ENCODE results near the gene PVALB. TPM values are rescaled to one million over a fixed set of nuclear protein-coding genes. Genes with fewer than 3 reads are reported as not detected.

Gene PVALB
- total RNA-seq, 2 experiments from 2014 or later, result not detected

DNA sequence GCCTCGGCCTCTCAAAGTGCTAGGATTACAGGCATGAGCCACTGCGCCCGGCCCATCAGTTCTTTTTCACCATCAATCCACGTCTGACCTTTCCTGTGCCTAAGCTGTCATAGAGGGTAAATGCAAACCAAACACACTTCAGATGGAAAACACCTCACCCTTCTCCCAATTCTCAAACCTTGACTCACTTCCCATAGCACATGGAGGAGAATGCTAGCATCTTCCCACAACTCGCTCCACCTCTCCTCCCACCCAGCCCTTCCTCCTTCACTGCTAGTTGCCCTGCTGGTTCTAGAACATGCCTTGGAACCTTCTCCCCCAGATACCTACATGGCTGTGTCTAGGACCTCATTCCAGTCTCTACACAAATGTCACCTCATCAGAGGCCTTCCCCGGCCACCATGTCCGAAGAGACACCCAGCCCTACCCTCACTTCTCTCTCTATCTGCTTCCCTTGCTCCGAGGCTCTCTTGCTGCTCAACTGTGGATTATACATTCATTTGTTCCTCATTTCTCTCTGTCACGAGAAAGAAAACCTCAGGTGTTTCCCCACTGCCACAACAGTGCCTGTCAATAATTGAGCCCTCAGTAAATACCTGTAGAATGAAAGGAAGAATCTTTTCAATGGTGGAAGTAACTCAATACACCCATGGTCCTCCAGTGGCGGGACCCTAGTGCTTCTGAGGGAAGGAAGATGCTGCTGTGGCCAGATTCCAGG is 22.7 kb upstream of the PVALB start:
- CTCF ChIA-PET, result interaction anchor here (1.4 kb wide), 1 partner anchor 17 kb away, joined by 3 read pairs; no protein-coding TSS in a partner anchor
- H3K4me3 Mint-ChIP-seq, result no peak overlapping the region
- POLR2A ChIA-PET, result no interaction called here
- H3K27me3 Mint-ChIP-seq, result peaks cover 48% of the 10 kb centered on the region
- H3K27ac Mint-ChIP-seq, result no peak overlapping the region
- H3K36me3 Mint-ChIP-seq (ENCODE audit: low read depth), result peaks cover 5% of the 10 kb centered on the region
- DNase-seq, result no peak
- H3K4me1 Mint-ChIP-seq, result no peaks in the 10 kb centered on the region
- peaks cover 4% of the 10 kb centered on the region for H3K9me3 Mint-ChIP-seq

DNA sequence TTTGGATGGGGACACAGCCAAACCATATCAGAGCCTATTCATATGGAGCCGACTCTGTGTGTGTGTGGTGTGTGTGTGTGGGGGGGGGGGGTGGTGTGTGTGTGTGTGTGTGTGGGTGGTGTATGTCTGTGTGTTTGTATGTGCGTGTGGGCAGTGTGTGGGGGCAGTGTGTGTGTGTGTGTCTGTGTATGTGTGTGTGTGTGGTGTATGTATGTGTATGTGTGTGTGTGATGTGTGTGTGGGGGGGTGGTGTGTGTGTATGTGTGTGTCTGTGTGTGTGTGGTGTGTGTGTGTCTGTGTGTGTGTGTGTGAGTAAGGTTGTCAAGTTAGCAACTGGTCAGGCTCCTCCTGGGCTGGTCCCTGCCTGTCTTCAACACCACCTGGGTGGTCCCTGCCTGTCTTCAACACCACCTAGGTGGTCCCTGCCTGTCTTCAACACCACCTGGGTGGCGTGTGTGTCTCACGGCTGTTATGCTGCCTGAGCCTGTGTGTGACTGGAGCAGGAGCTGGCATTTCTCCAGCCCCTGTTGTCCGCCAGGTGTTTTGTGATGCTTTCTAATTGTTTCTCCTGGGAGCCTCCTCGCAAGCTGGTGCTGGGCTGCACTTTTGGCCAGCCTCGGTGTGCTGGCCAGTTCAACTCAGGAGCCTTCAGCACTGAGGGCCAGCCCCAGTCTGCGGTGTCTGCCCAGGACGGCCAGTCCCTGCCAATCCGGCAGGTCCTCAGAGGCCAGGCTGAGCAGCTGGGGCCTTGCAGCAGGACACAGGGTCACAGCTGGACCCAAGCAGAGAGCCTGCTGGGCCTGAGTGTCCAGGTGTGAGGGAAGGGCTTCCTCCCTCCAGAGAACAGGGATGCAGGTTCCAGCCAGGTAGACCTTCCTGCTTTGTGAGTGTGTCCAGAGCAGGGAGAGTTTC is 21.5 kb upstream of the PVALB start:
- CTCF ChIA-PET, result no interaction called here
- Mint-ChIP-seq H3K4me3 (no peak overlapping the region), H3K27me3 (peaks cover 40% of the 10 kb centered on the region), H3K9me3 (peaks cover 4% of the 10 kb centered on the region), H3K36me3 (ENCODE audit: low read depth) (peaks cover 5% of the 10 kb centered on the region), H3K27ac (no peak overlapping the region), H3K4me1 (no peaks in the 10 kb centered on the region)
- POLR2A ChIA-PET, result no interaction called here
- no peak for DNase-seq

DNA sequence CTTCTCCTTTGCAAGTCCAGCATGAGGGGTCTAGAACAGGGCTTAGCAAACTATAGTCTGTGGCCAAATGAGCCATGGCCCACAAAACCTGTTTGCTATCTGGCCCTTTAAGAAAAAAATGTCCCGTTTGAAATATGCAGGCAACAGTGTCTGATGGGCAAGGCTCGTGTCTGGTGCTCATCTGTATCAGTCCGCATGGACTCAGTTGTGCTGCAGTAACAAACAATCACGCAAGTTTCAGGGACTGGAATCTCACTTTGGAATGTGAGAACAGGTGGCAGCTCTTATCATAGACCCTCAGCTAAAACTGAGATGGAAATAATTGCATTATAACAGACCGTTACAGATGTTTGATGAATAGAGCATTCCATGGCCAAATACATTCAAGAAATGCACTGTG is 19.1 kb upstream of the PVALB start:
- ChIA-PET POLR2A (no interaction called here), CTCF (interaction anchor here (0.7 kb wide), 1 partner anchor 17 kb away, joined by 3 read pairs; no protein-coding TSS in a partner anchor)
- Mint-ChIP-seq H3K4me3 (no peak overlapping the region), H3K27me3 (peaks cover 39% of the 10 kb centered on the region), H3K9me3 (peaks cover 4% of the 10 kb centered on the region), H3K4me1 (no peaks in the 10 kb centered on the region), H3K27ac (no peak overlapping the region), H3K36me3 (ENCODE audit: low read depth) (peaks cover 5% of the 10 kb centered on the region)
- no peak for DNase-seq

DNA sequence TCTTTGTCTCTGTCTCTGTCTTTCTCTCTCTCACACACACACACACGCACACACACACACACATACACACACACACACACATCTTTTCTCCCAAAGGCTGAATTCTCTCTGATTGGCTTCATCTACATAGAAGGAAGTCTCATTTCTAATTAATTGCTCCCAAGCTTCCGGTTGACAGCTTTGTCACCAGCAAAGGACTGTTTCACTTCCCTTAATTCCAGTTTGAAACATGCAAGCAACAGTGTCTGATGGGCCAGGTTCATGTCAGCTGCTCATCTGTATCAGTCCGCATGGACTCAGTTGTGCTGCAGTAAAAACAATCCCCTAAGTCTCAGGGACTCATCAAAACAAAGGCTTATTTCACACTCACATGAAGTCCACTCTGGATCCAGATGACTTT is 16.2 kb upstream of the PVALB start:
- H3K27me3 Mint-ChIP-seq, result peaks cover 31% of the 10 kb centered on the region
- CTCF ChIA-PET, result no interaction called here
- no peak overlapping the region for H3K4me3 Mint-ChIP-seq
- POLR2A ChIA-PET, result no interaction called here
- peaks cover 12% of the 10 kb centered on the region for H3K4me1 Mint-ChIP-seq
- H3K9me3 Mint-ChIP-seq, result no peaks in the 10 kb centered on the region
- DNase-seq, result no peak
- no peak overlapping the region for H3K27ac Mint-ChIP-seq
- H3K36me3 Mint-ChIP-seq (ENCODE audit: low read depth), result peaks cover 5% of the 10 kb centered on the region

DNA sequence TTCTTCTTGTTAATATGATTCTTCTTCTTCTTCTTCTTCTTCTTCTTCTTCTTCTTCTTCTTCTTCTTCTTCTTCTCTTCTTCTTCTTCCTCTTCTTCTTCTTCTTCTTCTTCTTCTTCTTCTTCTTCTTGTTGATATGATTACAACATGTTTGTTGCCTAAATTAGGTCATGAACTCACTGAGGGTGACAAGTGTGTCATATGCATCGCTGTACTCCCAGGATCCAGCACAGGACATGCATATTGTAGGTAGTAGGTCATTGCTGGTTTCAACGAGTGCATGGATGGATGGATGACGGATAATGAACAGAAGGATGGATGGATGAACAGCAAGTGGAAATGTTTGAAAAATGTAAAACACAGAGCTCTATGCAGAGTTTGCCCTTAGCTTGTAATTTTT is 14.9 kb upstream of the PVALB start:
- H3K36me3 Mint-ChIP-seq (ENCODE audit: low read depth), result no peaks in the 10 kb centered on the region
- H3K9me3 Mint-ChIP-seq, result no peaks in the 10 kb centered on the region
- no peak overlapping the region for H3K4me3 Mint-ChIP-seq
- H3K4me1 Mint-ChIP-seq, result peaks cover 12% of the 10 kb centered on the region
- DNase-seq, result no peak
- no peak overlapping the region for H3K27ac Mint-ChIP-seq
- ChIA-PET CTCF (no interaction called here), POLR2A (interaction anchor here (0.6 to 0.8 kb wide), 2 partner anchors 56 to 571 kb away, joined by 3 to 4 read pairs; no protein-coding TSS in a partner anchor)
- H3K27me3 Mint-ChIP-seq, result peaks cover 32% of the 10 kb centered on the region

DNA sequence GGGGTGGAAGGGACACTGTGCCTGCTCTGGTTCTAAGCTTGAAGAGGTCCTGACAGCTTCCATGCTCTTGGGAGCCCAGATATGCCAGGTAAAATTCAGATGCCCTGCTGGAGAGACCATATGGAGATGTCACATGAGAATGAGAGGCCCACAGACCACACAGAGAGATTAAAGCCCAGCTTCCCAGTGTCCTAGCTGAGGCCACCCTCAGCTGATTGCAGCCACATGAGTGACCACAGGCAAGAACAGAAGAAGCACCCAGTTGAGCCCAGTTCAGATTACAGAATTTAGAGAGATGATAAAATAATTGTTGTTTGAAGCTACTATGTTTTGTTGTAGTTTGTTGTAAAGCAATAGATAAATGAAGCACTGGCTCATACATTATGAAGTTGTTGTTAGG is 14.4 kb upstream of the PVALB start:
- CTCF ChIA-PET, result no interaction called here
- POLR2A ChIA-PET, result no interaction called here
- Mint-ChIP-seq H3K27ac (no peak overlapping the region), H3K4me3 (no peak overlapping the region), H3K9me3 (no peaks in the 10 kb centered on the region), H3K4me1 (peaks cover 12% of the 10 kb centered on the region), H3K27me3 (peaks cover 32% of the 10 kb centered on the region), H3K36me3 (ENCODE audit: low read depth) (no peaks in the 10 kb centered on the region)
- DNase-seq, result no peak

DNA sequence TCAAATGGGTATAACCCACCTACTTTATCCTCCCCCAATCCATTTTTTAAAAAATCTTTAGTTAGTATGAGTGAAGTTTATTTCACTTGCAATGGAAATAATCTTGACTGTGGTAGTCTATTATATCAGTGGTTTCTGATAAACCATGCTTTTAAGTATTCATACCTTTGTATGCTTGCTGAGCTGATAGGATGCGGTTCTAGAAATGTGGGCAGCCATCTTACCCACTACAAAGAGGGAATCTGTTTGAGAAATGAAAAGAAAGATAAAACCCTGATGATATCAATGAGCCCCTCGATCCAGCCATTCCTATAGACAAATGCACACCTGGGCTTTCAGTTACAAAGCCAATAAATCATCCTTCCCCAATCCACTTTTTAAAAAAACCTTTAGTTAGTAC is 13.8 kb upstream of the PVALB start:
- ChIA-PET POLR2A (no interaction called here), CTCF (no interaction called here)
- Mint-ChIP-seq H3K4me3 (no peak overlapping the region), H3K36me3 (ENCODE audit: low read depth) (no peaks in the 10 kb centered on the region), H3K27ac (no peak overlapping the region), H3K4me1 (peaks cover 12% of the 10 kb centered on the region), H3K27me3 (peaks cover 26% of the 10 kb centered on the region), H3K9me3 (no peaks in the 10 kb centered on the region)
- no peak for DNase-seq

DNA sequence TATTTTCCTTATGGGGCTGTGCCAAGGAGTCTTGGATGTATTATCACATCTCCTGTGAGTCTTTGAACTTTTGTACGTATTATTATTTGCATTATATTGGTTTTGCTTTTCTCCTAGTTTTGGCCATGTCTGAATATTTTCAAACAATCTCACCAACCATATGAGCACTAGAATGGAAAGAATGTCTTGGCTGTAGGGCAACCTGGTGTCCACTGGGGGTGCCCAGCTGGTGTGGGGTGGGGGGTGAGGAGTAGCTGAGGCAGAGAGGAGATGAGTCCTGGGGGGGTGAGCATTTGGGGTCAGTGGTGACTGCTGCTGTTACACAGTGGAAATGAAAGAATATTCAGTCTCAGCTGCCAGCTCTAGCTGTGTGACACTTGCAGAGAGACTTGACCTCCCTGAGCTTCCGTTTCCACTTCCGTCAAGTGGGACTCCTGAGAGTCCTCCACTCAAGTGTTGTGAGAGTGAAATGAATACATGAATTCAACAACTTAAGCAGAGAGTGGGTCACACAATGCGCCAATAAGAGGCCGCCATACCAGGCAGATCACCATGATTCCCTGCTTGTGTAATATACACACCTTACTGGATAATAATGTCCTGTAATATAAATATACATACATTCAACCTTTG is 12.7 kb upstream of the PVALB start:
- Mint-ChIP-seq H3K27me3 (peaks cover 28% of the 10 kb centered on the region), H3K4me3 (no peak overlapping the region), H3K27ac (no peak overlapping the region), H3K36me3 (ENCODE audit: low read depth) (no peaks in the 10 kb centered on the region), H3K9me3 (no peaks in the 10 kb centered on the region), H3K4me1 (peaks cover 12% of the 10 kb centered on the region)
- CTCF ChIA-PET, result no interaction called here
- POLR2A ChIA-PET, result no interaction called here
- DNase-seq, result no peak

DNA sequence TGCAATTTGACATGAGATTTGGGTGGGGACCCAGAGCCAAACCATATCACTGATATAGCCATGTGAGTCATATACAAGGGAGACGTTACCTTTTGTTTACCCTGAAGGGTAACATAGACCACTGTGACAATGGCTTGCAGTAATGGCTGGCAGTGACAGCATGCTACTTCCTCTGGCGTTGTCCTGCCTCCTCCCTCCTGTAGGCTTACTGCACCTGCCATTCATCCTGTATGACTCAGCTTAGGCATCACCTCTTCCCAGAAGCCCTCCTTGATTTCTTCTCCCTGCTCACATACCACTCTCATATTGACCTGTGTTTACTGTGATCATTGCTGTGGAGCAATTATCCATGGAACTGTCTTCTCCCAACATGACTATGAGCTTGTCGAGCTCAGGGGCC is 12.0 kb upstream of the PVALB start:
- Mint-ChIP-seq H3K4me3 (no peak overlapping the region), H3K27me3 (peaks cover 26% of the 10 kb centered on the region), H3K4me1 (peaks cover 12% of the 10 kb centered on the region), H3K27ac (no peak overlapping the region), H3K9me3 (no peaks in the 10 kb centered on the region), H3K36me3 (ENCODE audit: low read depth) (no peaks in the 10 kb centered on the region)
- DNase-seq, result peak; percentile 20
- CTCF ChIA-PET, result no interaction called here
- POLR2A ChIA-PET, result no interaction called here

DNA sequence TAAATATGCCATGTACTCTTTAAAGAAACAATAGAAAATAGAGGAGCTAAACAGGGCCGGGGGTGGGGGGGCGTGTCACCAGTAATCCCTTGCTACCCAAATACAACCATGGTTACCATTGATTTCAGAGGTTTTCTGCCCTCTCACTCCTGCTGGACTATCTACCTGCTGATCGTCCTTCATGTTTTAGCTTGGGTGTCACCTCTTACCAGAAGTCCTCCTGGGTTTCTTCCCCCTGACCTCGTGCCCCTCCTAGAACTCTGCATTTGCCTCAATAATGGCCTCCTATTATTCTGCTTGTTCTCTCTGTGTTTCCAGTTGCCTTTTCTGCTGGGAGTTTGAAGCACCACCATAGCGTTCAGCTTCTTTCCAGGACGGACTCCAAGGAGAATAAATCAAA is 9.4 kb upstream of the PVALB start:
- Mint-ChIP-seq H3K4me1 (peaks cover 12% of the 10 kb centered on the region), H3K27ac (no peak overlapping the region), H3K9me3 (no peaks in the 10 kb centered on the region), H3K4me3 (no peak overlapping the region), H3K36me3 (ENCODE audit: low read depth) (no peaks in the 10 kb centered on the region), H3K27me3 (peaks cover 12% of the 10 kb centered on the region)
- DNase-seq, result no peak
- ChIA-PET POLR2A (no interaction called here), CTCF (no interaction called here)

DNA sequence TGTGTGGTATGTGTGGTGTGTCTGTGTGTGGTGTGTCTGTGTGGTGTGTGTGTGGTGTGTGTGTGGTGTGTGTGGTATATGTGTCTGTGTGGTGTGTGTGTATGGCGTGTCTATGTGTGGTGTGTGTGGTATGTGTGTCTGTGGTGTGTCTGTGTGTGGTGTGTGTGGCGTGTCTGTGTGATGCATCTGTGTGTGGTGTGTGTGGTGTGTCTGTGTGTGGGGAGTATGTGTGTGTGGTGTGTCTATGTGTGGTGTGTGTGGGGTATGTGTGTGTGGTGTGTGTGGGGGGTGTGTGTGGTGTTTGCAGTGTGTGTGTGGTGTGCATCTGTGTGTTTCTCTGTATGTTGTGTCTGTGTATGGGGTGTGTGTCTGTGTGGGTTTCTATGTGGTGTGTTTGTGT is 7.8 kb upstream of the PVALB start:
- ChIA-PET CTCF (no interaction called here), POLR2A (no interaction called here)
- H3K9me3 Mint-ChIP-seq, result no peaks in the 10 kb centered on the region
- H3K27ac Mint-ChIP-seq, result no peak overlapping the region
- H3K36me3 Mint-ChIP-seq (ENCODE audit: low read depth), result no peaks in the 10 kb centered on the region
- no peak for DNase-seq
- no peak overlapping the region for H3K4me3 Mint-ChIP-seq
- H3K27me3 Mint-ChIP-seq, result peaks cover 18% of the 10 kb centered on the region
- H3K4me1 Mint-ChIP-seq, result peaks cover 11% of the 10 kb centered on the region

DNA sequence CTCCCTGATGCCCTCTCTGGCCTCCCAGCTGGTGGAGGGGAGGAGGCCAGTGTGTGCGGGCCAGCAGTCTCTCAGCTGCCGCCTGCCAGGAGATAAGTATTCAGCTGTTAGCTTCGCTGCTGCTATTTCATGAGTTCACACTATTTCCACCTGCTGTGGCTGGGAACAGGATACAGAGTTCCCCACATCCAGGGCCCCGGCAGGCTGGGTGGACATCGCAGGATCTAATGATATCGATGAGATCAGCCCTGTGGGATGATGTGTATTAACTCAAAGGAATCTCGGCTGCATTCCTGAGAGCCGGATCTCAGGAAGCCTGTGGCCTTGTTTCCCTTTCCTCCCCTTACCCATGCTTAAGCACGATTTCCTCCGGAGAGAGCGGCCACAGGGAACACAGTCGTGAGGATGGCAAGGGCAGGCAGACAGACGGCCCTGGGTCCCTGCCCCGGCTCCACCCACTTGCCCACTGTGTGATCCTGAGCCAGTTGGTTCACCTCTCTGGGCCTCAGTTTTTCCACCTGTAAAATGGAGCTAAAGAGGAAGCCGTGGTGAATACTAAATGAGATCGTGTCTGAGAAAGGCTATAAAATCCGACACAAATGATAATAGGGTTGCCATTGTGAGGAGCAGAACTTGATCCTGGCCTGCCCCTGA is 6.5 kb upstream of the PVALB start:
- no peak for DNase-seq
- Mint-ChIP-seq H3K4me3 (no peak overlapping the region), H3K27ac (no peak overlapping the region), H3K4me1 (peaks cover under 1% of the 10 kb centered on the region), H3K36me3 (ENCODE audit: low read depth) (no peaks in the 10 kb centered on the region), H3K27me3 (peaks cover 28% of the 10 kb centered on the region), H3K9me3 (no peaks in the 10 kb centered on the region)
- ChIA-PET POLR2A (no interaction called here), CTCF (no interaction called here)

DNA sequence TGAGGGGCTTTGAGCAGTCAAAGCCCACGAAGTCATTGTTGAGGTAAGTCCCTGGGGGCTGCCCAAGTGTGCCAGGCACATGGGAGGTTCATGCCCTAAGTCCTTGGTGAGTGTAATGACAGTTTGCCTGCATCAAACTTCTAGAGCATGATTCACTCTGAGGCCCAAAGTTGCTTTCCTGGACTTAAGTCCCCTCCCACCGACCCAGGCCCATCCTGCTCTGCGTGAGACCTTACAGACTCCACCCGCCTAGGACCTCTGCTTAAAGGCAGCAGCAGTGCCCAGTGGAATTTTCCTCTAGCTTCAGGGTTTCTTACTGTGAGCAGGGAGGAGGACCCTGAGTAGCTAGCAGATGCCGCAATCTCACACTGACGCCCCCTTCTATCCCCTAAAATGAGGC is 5.7 kb upstream of the PVALB start:
- Mint-ChIP-seq H3K36me3 (ENCODE audit: low read depth) (no peaks in the 10 kb centered on the region), H3K4me1 (no peaks in the 10 kb centered on the region), H3K27me3 (peaks cover 35% of the 10 kb centered on the region), H3K9me3 (no peaks in the 10 kb centered on the region), H3K4me3 (no peak overlapping the region), H3K27ac (no peak overlapping the region)
- ChIA-PET CTCF (no interaction called here), POLR2A (no interaction called here)
- DNase-seq, result no peak
